Esophagus squamous epithelium (tissue), 5 donors: Measurements from ENCODE around the gene P2RX4. TPM values are rescaled to one million over a fixed set of nuclear protein-coding genes. Genes with fewer than 3 reads are reported as not detected.
"Not testable (repeated sequence)": the region's sequence is repeated elsewhere in the genome, so short reads cannot be mapped to it uniquely, and the experiment has no call there.

Source experiments
- DNase-seq: peaks from one replicate; lab custom pipeline; 2025; lab: John Stamatoyannopoulos, UW
- H3K27ac ChIP-seq, 4 donors: fragments of 200-600 bp; sonication (generic); one replicate each; pipeline ENCODE4 v1.5.1; 2016 to 2019; ENCODE audit warnings: mild to moderate bottlenecking in 1 of 4
- H3K27me3 ChIP-seq, 4 donors: fragments of 200-600 bp; sonication (generic); 1 replicate in 3 of 4; 2 replicates in 1 of 4; pipeline versions ENCODE4 v1.5.1 to v1.6.0; 2017 to 2021; ENCODE audit warnings: antibody characterized with exemption in 1 of 4
- H3K36me3 ChIP-seq, 3 donors: fragments of 200-600 bp; sonication (generic); one replicate each; pipeline ENCODE4 v1.5.1; 2016 to 2019
- H3K4me1 ChIP-seq, 3 donors: fragments of 200-600 bp; sonication (generic); one replicate each; pipeline ENCODE4 v1.5.1; 2017 to 2019
- H3K4me3 ChIP-seq, 4 donors: fragments of 200-600 bp; sonication (generic); 1 replicate in 3 of 4; 2 replicates in 1 of 4; pipeline ENCODE4 v1.5.1; 2016 to 2019; ENCODE audit warnings: mild to moderate bottlenecking in 2 of 4, moderate library complexity in 1 of 4
- H3K9me3 ChIP-seq, 3 donors: fragments of 200-600 bp; sonication (generic); one replicate each; pipeline ENCODE4 v1.5.1; 2016 to 2019
- POLR2A ChIP-seq, 4 donors: fragments of 450-650 bp; IDR thresholded peaks; one replicate each; pipeline ENCODE4 v1.6.1; 2017; ENCODE audit warnings: antibody characterized with exemption in 4 of 4, mild to moderate bottlenecking in 4 of 4, moderate library complexity in 3 of 4
- WGBS, 2 donors: methylation state at CpG; one replicate each; pipeline ENCODE4 v1.1.5; 2018; 5-methylcytosine and 5-hydroxymethylcytosine counted together
- intact Hi-C: fragments of 100-400 bp; cut with DNase I; formaldehyde crosslinking; loops from one replicate; pipeline ENCODE4 v1.15.0; 2022
- total RNA-seq, 4 donors: library from RNA; depleted of rRNA; stranded (reverse); fragments of >200 nt; gene quantifications; one replicate each; pipeline ENCODE4 v1.1.0, GENCODE V29; 2016
- TF ChIP-seq, protein P1 (sequence below), 6 experiments: fragments of 450-650 bp in 4 of 6; fragments of 200-600 bp in 2 of 6; sonication (generic) in 2 of 6; IDR thresholded peaks; one replicate each; pipeline ENCODE4 v1.5.1; 2016 to 2019; ENCODE audit warnings: antibody characterized with exemption in 6 of 6, mild to moderate bottlenecking in 4 of 6, moderate library complexity in 4 of 6
- donor health status: DM: yes; HTN: yes; CAD: no.

The P2RX4 gene
- total RNA-seq, 4 donors from 2014 or later: 13.0 to 32.3 (median 19.9) TPM

DNA sequence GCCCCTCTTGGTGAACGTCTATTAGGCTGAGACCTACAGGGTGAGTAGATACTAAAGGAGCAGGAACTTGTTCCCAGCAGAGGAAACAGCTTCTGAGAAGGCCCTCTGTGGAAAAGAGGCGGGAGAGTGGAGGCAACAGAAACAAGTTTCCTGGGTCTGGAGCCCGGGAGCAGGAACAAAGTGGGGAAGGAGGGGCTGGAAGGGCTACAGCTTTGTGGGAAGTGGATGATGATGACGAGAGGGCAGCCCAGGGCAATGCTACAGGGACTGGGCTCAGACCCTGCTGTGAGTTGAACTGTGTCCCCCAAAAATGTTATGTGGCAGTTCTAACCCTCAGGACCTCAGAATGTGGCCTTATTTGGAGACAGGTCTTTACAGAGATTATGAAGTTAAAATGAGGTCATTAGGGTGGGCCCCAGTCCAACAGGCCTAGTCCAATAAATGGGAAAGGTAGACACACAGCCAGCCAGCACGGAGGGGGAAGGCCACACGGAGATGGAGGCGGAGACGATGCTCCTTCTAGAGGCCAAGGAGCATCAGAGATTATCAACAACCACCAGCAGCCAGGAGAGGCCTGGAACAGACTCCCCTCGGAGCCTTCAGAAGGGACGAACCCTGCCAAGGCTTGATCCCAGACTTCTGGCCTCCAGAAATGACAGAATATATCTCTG, 72.3 kb downstream of the P2RX4 start:
- no peak overlapping the region for H3K4me3 ChIP-seq
- peak overlapping the region in 3 of 4 donors; percentile 48 to 78 (median 56) for H3K27ac ChIP-seq
- peaks cover 0 to 58% (median 27%) of the 10 kb centered on the region in 3 donors for H3K4me1 ChIP-seq
- WGBS, 2 donors: 67 to 73% methylated on average over 10 of the region's 10 CpGs
- peaks cover 0 to 14% (median 6%) of the 10 kb centered on the region in 3 donors for H3K36me3 ChIP-seq
- DNase-seq: no peak
- intact Hi-C loops: no loop called here
- no peaks in the 10 kb centered on the region for H3K9me3 ChIP-seq
- no peak for TF ChIP-seq POLR2A (IDR thresholded peaks at IDR 0.05)
- TF ChIP-seq, protein P1, sequence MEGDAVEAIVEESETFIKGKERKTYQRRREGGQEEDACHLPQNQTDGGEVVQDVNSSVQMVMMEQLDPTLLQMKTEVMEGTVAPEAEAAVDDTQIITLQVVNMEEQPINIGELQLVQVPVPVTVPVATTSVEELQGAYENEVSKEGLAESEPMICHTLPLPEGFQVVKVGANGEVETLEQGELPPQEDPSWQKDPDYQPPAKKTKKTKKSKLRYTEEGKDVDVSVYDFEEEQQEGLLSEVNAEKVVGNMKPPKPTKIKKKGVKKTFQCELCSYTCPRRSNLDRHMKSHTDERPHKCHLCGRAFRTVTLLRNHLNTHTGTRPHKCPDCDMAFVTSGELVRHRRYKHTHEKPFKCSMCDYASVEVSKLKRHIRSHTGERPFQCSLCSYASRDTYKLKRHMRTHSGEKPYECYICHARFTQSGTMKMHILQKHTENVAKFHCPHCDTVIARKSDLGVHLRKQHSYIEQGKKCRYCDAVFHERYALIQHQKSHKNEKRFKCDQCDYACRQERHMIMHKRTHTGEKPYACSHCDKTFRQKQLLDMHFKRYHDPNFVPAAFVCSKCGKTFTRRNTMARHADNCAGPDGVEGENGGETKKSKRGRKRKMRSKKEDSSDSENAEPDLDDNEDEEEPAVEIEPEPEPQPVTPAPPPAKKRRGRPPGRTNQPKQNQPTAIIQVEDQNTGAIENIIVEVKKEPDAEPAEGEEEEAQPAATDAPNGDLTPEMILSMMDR (IDR thresholded peaks at IDR 0.05): no peak
- H3K27me3 ChIP-seq: no peaks in the 10 kb centered on the region

DNA sequence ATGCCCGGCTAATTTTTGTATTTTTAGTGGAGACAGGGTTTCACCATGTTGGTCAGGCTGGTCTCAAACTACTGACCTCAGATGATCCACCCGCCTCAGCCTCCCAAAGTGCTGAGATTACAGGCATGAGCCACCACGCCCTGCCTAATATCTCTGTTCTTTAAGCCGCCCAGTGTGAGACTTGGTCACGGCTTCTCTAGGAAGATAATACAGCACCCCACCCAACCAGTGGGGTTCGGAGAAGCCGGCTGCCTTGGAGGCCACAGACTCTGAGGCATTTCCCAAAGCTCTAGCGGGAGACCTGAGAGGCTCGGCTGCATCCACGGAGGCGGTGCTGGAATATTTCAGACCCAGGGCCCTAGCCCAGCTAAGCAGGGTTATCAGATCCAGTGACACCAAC, 73.0 kb downstream of the P2RX4 start:
- Histone ChIP-seq H3K36me3 (peaks cover 0 to 14% (median 6%) of the 10 kb centered on the region in 3 donors), H3K27ac (peak overlapping the region in 2 of 4 donors; percentile 48 to 56), H3K4me1 (peaks cover 0 to 53% (median 27%) of the 10 kb centered on the region in 3 donors)
- DNase-seq, H3K9me3 ChIP-seq, H3K4me3 ChIP-seq, H3K27me3 ChIP-seq, intact Hi-C loops: not testable (repeated sequence)
- WGBS, 2 donors: 97 to 100% methylated on average over 3 of the region's 11 CpGs

DNA sequence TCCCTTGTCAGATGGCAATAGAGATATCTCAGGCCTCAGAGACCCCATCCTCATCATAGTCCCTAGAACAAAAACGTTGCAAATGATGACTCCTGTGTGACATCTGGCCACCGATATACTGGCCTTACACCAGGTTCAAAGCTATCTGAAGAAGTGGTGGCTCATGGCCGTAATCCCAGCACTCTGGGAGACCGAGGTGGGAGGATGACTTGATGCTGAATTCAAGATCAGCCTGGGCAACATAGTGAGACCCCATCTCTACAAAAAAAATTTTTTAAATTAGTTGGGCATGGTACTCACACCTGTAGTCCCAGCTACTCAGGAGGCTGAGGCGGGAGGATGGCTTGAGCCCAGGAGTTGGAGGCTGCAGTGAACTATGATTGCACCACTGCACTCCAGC, 73.5 kb downstream of the P2RX4 start:
- TF ChIP-seq, protein P1 (IDR thresholded peaks at IDR 0.05): no peak
- no peak for TF ChIP-seq POLR2A (IDR thresholded peaks at IDR 0.05)
- H3K36me3 ChIP-seq: peaks cover 0 to 14% (median 6%) of the 10 kb centered on the region in 3 donors
- no peak overlapping the region for H3K4me3 ChIP-seq
- 95 to 100% methylated on average over 4 to 5 of the region's 5 CpGs for WGBS, 2 donors
- intact Hi-C loops: no loop called here
- peak overlapping the region in 1 of 4 donors; percentile 74 for H3K27ac ChIP-seq
- H3K9me3 ChIP-seq: no peaks in the 10 kb centered on the region
- no peaks in the 10 kb centered on the region for H3K27me3 ChIP-seq
- no peak for DNase-seq
- peaks cover 0 to 57% (median 30%) of the 10 kb centered on the region in 3 donors for H3K4me1 ChIP-seq

Other genes starting within 250 kb of the P2RX4 start
- gene HNF1A, start 231.6 kb upstream of the P2RX4 start, total RNA-seq: not detected
- 10 to 100 TPM in 1 of 4 donors, 1 to 10 TPM in 3; 7.8 to 15.6 (median 8.6) TPM for gene C12orf43, start 193.6 kb upstream of the P2RX4 start, total RNA-seq
- gene OASL, start 170.9 kb upstream of the P2RX4 start, total RNA-seq: 1 to 10 TPM; 2.4 to 9.7 (median 6.6) TPM
- 1 to 10 TPM; 1.6 to 2.7 (median 2.2) TPM for gene P2RX7, start 77.3 kb upstream of the P2RX4 start, total RNA-seq
- 10 to 100 TPM; 16.8 to 32.6 (median 21.2) TPM for gene CAMKK2, start 86.6 kb downstream of the P2RX4 start, total RNA-seq
- 100 to 1,000 TPM in 1 of 4 donors, 10 to 100 TPM in 3; 54.4 to 116 (median 88.8) TPM for gene ANAPC5, start 142.3 kb downstream of the P2RX4 start, total RNA-seq
- gene RNF34, start 190.0 kb downstream of the P2RX4 start, total RNA-seq: 10 to 100 TPM; 16.4 to 39.3 (median 31.3) TPM